SK-MEL-5 (cell line): ENCODE data around the gene RPL18A. TPM values are rescaled to one million over a fixed set of nuclear protein-coding genes. Genes with fewer than 3 reads are reported as not detected.
A peak's percentile ranks its signal among the peaks of the same experiment; 100 is the strongest.

ENCODE experiments used
- DNase-seq: peaks from one replicate; pipeline ENCODE4 v3.0.0-alpha.2; 2016; ENCODE audit warnings: low read depth, low spot score
- in situ Hi-C: cut with HindIII; loops from 2 replicates; pipeline ENCODE4 v1.10.0; 2016; ENCODE audit warnings: low sequenced_read_pairs, high pct_unique_total_duplicates, low pct_unique_long_range_greater_than_20kb
- total RNA-seq: library from RNA; depleted of rRNA; stranded (reverse); fragments of >200 nt; shearing (Covaris generic); gene quantifications from 2 replicates; pipeline ENCODE4 v1.2.3, GENCODE V29; 2014

RPL18A gene
- total RNA-seq, 1 experiment from 2014 or later: 1,494 TPM

- in situ Hi-C loops: no loop called here
- no peak for DNase-seq
Measured at GRCh38 chr19:17837972-17838371, 21.7 kb upstream of the RPL18A start.

- in situ Hi-C loops: no loop called here
- DNase-seq: no peak
Measured at GRCh38 chr19:17840019-17840418, 19.7 kb upstream of the RPL18A start.

GRCh38 chr19:17841371-17841809, 18.3 kb upstream of the RPL18A start:
- no peak for DNase-seq
- in situ Hi-C loops: no loop called here

GRCh38 chr19:17841810-17842662, 17.7 kb upstream of the RPL18A start:
- DNase-seq: peak; percentile 91
- in situ Hi-C loops: no loop called here

DNA sequence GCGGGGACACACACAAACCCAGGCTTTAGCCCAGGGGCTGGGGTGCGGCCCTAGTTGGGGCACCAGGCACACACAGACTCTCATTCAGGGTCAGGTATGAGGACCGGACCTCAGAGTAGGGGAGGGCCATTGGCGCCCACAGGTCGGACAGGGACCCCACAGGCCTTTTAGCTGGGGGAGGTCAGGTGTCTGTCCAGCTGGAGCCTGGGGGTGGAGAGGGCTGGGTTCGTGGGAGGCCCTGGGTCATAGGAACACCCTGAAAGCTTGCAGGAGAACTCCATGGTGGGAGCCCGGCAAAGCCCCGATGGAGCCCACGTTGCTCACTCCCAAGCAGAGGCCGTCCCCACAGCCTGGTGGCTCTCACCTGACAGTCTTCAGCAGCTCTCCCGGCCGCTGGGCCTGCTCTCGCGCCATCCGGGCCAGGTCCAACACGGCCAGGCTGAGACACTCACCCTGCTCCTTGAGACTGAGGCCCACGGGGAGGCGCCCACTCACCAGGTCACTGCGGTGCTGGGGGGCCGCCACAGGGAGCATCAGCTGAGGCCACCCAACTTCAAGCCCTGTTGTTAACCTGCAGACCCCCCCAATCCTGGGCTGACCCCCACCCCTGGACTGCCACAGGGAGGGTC, 16.9 kb upstream of the RPL18A start:
- in situ Hi-C loops: no loop called here
- DNase-seq: no peak

GRCh38 chr19:17843292-17843827, 16.4 kb upstream of the RPL18A start:
- DNase-seq: no peak
- in situ Hi-C loops: no loop called here

DNA sequence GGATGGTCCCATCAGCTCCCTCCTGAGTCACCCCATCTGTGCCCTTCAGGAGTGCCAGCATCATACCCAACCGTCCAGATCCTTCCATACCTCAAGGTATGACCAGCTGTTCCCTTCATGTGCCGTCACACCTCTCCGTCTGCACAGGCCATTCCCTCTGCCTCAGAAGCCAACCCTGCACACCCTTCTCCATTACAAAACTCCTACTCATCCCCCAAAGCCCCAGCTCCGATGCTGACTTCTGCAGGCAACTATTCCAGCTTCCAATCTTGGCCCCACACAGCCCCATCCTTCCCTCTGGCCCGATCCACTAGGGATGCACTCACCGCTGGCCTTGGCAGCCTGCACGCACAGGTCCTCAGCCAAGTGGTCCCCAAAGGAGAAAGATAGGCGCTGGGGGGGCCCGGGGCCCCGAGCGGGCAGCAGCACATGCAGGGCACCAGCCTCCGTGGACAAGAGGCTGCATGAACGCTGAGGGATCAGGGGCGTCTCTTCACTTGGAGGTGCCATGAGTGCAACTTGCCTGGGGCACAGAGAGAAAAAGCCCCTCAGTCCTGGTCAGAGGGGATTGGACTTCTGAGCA, 15.7 kb upstream of the RPL18A start:
- DNase-seq: no peak
- in situ Hi-C loops: no loop called here

- in situ Hi-C loops: no loop called here
- DNase-seq: no peak
Measured at GRCh38 chr19:17846146-17846545, 13.6 kb upstream of the RPL18A start.

DNA sequence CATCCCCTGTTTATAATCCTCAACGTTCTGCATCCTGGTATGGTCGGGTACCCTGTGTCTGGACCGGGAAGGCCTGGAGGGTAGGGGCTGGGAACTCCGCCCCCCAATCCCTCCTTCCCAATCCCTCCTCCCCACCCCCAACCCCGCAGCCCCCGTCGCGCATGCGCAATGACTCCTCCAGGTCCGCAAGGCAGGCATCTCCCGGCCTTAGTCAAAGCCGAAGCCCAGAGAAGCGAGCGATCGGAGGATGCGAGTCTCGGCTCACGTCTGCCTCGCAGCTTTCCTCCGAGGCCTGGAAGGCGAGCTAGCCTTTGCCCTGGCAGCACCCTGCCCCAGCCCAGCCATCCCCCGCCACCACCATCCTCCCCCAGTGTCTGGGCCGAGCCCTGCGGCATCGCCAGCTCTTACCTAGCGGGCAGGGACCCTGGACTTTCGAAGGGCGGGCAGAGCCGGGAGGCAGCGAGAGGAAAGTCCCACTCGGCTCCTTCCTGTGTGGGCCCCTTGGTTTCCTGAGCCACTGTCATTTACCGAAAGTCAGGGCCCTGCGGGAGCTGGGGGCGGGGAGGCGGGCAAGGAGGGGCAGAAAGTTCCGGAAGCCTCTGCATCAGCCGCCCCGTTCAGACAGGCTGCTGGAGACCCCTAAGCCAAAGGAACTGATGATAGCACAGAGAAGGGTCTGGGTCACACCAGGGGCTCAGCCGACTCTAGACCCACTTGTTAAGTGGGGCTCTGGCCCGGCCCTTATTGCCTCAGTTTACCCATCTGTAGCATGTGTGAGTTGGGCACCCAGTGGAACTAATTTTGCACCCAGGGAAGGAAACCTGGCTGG, 12.0 kb upstream of the RPL18A start, which contains the start of gene JAK3:
Gene JAK3, minus strand, starts transcription at position 445 of the 829 bp plus-strand sequence. CDS start 3,565 bp downstream, outside the sequence.
- peak; percentile 48 for DNase-seq
- in situ Hi-C loops: no loop called here

DNA sequence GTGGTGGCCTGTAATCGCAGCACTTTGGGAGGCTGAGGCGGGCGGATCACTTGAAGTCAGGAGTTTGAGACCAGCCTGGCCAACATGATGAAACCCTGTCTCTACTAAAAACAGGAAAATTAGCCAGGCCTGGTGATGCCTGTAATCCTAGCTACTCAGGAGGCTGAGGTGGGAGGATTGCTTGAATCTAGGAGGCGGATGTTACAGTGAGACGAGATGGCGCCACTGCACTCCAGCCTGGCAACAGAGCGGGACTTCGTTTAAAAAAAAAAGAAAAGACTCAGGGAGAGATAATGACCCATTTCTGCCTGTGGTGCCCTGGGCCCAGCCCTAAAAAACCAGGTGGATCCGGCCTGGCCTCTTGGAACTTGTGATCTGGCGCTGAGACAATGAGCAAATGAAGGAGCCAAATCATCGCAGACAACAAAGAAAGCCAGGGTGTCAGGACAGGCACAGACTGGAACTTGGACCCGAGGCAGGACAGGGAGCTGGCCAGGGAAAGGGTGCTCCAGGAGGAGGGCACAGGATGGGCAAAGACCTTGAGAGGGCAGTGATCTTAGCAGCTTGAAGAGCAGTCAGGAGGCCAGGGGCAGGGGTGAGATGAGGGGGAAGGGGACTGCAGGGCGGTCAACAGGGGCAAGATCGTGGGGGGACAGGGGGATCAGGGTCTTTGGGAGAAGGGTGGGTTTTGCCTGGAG, 11.0 kb upstream of the RPL18A start:
- no peak for DNase-seq
- in situ Hi-C loops: no loop called here

DNA sequence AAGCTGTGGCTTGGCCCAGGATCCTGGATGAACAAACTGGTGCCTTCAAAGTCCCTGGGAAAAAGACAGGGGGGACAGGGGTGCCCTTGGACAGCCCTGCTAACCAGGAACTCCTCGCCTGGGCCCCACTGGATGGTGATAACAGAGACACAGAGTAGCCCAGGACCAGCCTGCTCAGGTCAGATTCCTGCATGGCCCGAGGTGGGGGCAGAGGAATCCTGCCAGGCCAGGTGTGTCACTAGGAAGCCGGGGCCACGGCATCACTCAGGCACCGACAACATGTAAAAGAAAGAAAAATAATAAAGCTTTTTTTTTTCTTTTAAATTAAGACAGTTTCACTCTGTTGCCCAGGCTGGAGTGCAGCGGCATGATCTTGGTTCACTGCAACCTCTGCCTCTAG, 5.6 kb upstream of the RPL18A start:
- DNase-seq: no peak
- in situ Hi-C loops: no loop called here

DNA sequence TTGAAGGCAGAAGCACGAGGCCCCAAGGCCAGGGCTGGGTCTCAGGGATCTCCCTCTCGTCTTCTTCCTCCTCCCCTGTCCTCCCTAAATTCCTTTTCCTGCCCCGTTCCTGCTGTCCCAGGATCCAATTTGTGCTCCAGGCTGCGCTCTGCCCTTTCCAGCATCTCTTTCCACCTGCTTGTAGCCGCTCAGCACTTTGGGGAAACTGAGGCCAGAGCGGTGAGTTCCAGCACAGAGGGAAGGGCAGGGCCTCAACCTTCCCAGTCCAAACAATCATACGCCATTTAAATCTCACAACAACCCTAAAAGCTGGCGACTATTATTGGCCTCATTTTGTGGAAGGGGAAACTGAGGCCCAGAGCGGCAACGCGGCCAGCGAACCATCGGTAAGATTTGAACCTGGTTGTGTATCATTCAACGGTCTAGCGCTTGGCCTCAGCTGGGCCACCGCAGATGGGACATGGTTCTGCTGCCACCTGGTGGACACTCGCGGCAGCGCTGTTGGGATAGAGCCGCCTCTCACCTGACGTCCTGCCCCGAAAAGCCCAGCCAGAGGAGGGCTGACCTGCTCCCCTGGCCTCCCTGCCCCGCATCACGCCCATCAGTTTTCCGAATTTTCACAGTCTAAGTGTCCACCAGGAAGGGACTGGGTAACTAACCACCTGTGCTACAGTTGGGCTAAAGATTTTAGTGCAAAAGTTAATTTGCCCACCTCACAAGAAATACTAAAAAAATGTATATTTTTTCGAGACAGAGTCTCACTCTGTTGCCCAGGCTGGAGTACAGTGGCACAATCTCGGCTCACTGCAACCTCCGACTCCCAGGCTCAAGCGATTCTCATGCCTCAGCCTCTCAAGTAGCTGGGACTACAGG, 4.2 kb upstream of the RPL18A start:
- peak; percentile 74 for DNase-seq
- in situ Hi-C loops: no loop called here

DNA sequence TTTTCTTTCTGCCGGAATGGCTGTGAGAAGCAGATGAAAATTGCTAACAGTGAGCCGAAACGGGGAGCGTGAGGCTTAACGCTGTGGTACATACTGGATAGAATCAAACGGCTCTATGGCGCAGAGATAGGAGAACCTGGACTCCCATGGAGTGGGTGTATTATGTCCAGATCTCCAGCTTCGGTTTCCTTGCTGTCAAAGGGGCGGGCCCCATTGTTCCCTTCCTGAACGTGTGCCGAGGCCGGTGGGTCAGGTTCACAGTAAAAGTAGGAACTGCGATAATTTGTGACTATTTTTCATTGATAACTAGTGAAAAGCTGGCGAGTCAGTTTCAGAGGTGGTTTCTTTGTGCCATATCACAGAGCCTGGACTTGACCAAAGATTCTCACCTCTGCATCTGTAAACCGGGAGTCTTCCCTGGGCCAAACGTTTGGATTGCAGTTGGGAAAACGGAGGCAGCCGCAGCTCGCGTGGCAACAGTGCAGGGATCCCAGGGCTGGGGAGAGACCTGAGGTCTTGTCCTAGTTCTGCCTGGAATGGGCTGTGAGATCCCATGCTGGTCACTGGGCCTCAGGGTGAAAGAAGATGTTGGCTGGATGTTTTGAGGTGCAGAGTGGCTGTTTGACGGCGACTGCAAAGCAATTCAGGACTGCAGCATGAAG, 752 bp downstream of the RPL18A start:
- in situ Hi-C loops: no loop called here

GRCh38 chr19:17860993-17861360, 1.3 kb downstream of the RPL18A start:
- in situ Hi-C loops: no loop called here
- no peak for DNase-seq

More for the DNA sequence above, 752 bp downstream of the RPL18A start:
- DNase-seq: no peak

GRCh38 chr19:17861542-17862402, 2.1 kb downstream of the RPL18A start:
- in situ Hi-C loops: no loop called here

More at GRCh38 chr19:17861542-17862402, 2.1 kb downstream of the RPL18A start:
- no peak for DNase-seq
